NAMALWA (cell line): ENCODE data around the gene UFC1.

Source experiments
- DNase-seq: peaks from one replicate; pipeline ENCODE4 v3.0.0-alpha.2; 2015; ENCODE audit warnings: low spot score

The UFC1 gene

GRCh38 chr1:161193561-161194235, 39.9 kb downstream of the UFC1 start:
- no peak for DNase-seq

- DNase-seq, result no peak
These were observed 41.4 kb downstream of the UFC1 start for GRCh38 chr1:161195171-161195570.

- no peak for DNase-seq
These were observed 42.3 kb downstream of the UFC1 start for GRCh38 chr1:161196111-161196510.

- DNase-seq, result no peak
These were observed 43.0 kb downstream of the UFC1 start for GRCh38 chr1:161196521-161197451.

- no peak for DNase-seq
These were observed 43.9 kb downstream of the UFC1 start for GRCh38 chr1:161197560-161198193.

GRCh38 chr1:161198194-161198896, 44.6 kb downstream of the UFC1 start:
- DNase-seq, result no peak

GRCh38 chr1:161198897-161199431, 45.2 kb downstream of the UFC1 start, which contains the start of gene ADAMTS4:
ADAMTS4 (minus strand) TSS chr1:161199054; CDS start chr1:161198627, 427 bp downstream.
- DNase-seq, result no peak

- no peak for DNase-seq
These were observed 45.8 kb downstream of the UFC1 start for GRCh38 chr1:161199506-161200139.

GRCh38 chr1:161200421-161200991, 46.7 kb downstream of the UFC1 start:
- DNase-seq, result no peak

GRCh38 chr1:161200992-161201835, 47.4 kb downstream of the UFC1 start:
- DNase-seq, result no peak

- DNase-seq, result peak; percentile 100
These were observed 48.3 kb downstream of the UFC1 start, which contains the start of gene NDUFS2 for GRCh38 chr1:161201836-161202712. NDUFS2 (plus strand) TSS chr1:161202367; CDS start chr1:161202386, 19 bp downstream.

- no peak for DNase-seq
These were observed 52.8 kb downstream of the UFC1 start for GRCh38 chr1:161206411-161207140.

- no peak for DNase-seq
These were observed 53.4 kb downstream of the UFC1 start for GRCh38 chr1:161207173-161207572.
